22Rv1 (cell line): ENCODE data around the gene FADS3.

Experiments used
- ZFX ChIP-seq: fragments of 450-650 bp; IDR thresholded peaks from 2 replicates; pipeline ENCODE4 v1.6.1; 2017; ENCODE audit warnings: antibody characterized with exemption, borderline replicate concordance
- TF ChIP-seq, protein P1 (sequence below): fragments of 450-650 bp; IDR thresholded peaks from 2 replicates; pipeline ENCODE4 v1.5.1; 2017; ENCODE audit warnings: mild to moderate bottlenecking

DNA sequence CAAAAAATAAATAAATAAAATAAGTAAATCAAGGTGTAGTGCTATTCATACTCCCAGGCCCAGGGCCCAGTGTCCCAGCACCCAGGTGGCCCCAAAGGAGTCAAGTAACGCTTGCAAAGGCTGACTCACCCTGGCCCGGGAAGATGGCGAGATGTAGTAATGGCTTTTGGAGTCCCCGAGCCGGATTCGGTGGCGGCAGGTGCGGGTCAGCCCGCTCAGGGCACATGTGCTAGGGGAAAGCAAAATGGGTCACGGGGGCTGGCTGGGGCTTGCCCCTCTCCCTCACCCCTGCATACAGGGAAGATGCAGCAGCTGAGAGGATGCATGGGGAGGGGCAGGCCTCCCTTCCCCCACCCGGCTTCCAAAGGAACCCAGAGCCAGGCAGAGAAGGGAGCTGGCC, 11.0 kb upstream of the FADS3 start:
- TF ChIP-seq, protein P1, sequence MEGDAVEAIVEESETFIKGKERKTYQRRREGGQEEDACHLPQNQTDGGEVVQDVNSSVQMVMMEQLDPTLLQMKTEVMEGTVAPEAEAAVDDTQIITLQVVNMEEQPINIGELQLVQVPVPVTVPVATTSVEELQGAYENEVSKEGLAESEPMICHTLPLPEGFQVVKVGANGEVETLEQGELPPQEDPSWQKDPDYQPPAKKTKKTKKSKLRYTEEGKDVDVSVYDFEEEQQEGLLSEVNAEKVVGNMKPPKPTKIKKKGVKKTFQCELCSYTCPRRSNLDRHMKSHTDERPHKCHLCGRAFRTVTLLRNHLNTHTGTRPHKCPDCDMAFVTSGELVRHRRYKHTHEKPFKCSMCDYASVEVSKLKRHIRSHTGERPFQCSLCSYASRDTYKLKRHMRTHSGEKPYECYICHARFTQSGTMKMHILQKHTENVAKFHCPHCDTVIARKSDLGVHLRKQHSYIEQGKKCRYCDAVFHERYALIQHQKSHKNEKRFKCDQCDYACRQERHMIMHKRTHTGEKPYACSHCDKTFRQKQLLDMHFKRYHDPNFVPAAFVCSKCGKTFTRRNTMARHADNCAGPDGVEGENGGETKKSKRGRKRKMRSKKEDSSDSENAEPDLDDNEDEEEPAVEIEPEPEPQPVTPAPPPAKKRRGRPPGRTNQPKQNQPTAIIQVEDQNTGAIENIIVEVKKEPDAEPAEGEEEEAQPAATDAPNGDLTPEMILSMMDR, result no peak
- no peak for TF ChIP-seq ZFX
